CD4-positive, alpha-beta T cell treated with Interferon alpha-2 for 1 hour (primary cell): ENCODE data around the gene SLC27A3.
"Not testable (repeated sequence)": the region's sequence is repeated elsewhere in the genome, so short reads cannot be mapped to it uniquely, and the experiment has no call there.

Source experiments
- DNase-seq, 2 donors: peaks; one replicate each; pipeline ENCODE4 v3.0.0-alpha.2; 2020 to 2022

Gene SLC27A3

GRCh38 chr1:153780551-153780950 lies 5.3 kb downstream of the SLC27A3 start:
- DNase-seq: no peak

GRCh38 chr1:153782648-153783047 lies 7.4 kb downstream of the SLC27A3 start:
- DNase-seq: not testable (repeated sequence)

- DNase-seq: peak; percentile 91 to 93
Measured at GRCh38 chr1:153783233-153784190, 8.3 kb downstream of the SLC27A3 start.

GRCh38 chr1:153786038-153786790 lies 11.0 kb downstream of the SLC27A3 start:
- DNase-seq: no peak

GRCh38 chr1:153789478-153790034 lies 14.3 kb downstream of the SLC27A3 start:
- DNase-seq: no peak

- DNase-seq: peak in 1 of 2 donors; percentile 60
Measured at GRCh38 chr1:153790313-153790965, 15.2 kb downstream of the SLC27A3 start.

GRCh38 chr1:153790966-153791647 lies 15.9 kb downstream of the SLC27A3 start:
- DNase-seq: peak; percentile 49 to 68

GRCh38 chr1:153791648-153792253 lies 16.5 kb downstream of the SLC27A3 start:
- peak in 1 of 2 donors; percentile 40 for DNase-seq

- no peak for DNase-seq
Measured at GRCh38 chr1:153792631-153793041, 17.4 kb downstream of the SLC27A3 start.

- no peak for DNase-seq
Measured at GRCh38 chr1:153793261-153793972, 18.2 kb downstream of the SLC27A3 start.

GRCh38 chr1:153793973-153794615 lies 18.9 kb downstream of the SLC27A3 start:
- no peak for DNase-seq

GRCh38 chr1:153794624-153795329 lies 19.6 kb downstream of the SLC27A3 start:
- no peak for DNase-seq

- DNase-seq: no peak
Measured at GRCh38 chr1:153795330-153795837, 20.2 kb downstream of the SLC27A3 start.

- DNase-seq: peak in 1 of 2 donors; percentile 20
Measured at GRCh38 chr1:153795934-153796785, 21.0 kb downstream of the SLC27A3 start.

GRCh38 chr1:153796786-153797659 lies 21.8 kb downstream of the SLC27A3 start:
- peak; percentile 83 to 87 for DNase-seq

GRCh38 chr1:153798468-153798780 lies 23.2 kb downstream of the SLC27A3 start:
- DNase-seq: no peak

GRCh38 chr1:153799016-153799415 lies 23.8 kb downstream of the SLC27A3 start:
- DNase-seq: no peak
